HCT116 (cell line): ENCODE measurements around the gene PNPO.

ENCODE experiments used
- EGR1 ChIP-seq: IDR thresholded peaks from 2 replicates; pipeline ENCODE4 v1.6.1; 2012; ENCODE audit warnings: low read depth
- ELF1 ChIP-seq: IDR thresholded peaks from 2 replicates; pipeline ENCODE4 v1.6.1; 2012; ENCODE audit warnings: low read depth, borderline replicate concordance
- EZH2 ChIP-seq: fragments of 200-600 bp; sonication (generic); IDR thresholded peaks from 2 replicates; pipeline ENCODE4 v1.6.1; 2017; ENCODE audit warnings: antibody characterized with exemption, mixed run types
- FOSL1 ChIP-seq: IDR thresholded peaks from 2 replicates; pipeline ENCODE4 v1.6.1; 2012; ENCODE audit warnings: low read depth
- POLR2A ChIP-seq: IDR thresholded peaks from 2 replicates; pipeline ENCODE4 v1.7.0; 2011; ENCODE audit warnings: borderline replicate concordance; ENCODE audit not compliant: insufficient read depth, insufficient read length; ENCODE audit errors: extremely low read depth
- RAD21 ChIP-seq: IDR thresholded peaks from 2 replicates; pipeline ENCODE4 v1.6.1; 2012; ENCODE audit warnings: low read depth, mild to moderate bottlenecking
- SP1 ChIP-seq: IDR thresholded peaks from 2 replicates; pipeline ENCODE4 v1.6.1; 2012; ENCODE audit warnings: low read depth
- SRF ChIP-seq: IDR thresholded peaks from 2 replicates; pipeline ENCODE4 v1.6.1; 2012; ENCODE audit warnings: low read depth
- ZNF274 ChIP-seq: fragments of 200-500 bp; sonication (Bioruptor generic); IDR thresholded peaks from 2 replicates; pipeline ENCODE4 v1.6.1; 2014; ENCODE audit warnings: mild to moderate bottlenecking, low read depth, low read length, inconsistent platforms
- TF ChIP-seq, protein P1 (sequence below), 3 experiments: fragments of 200-600 bp in 1 of 3; sonication (generic) in 1 of 3; IDR thresholded peaks in 2 of 3; conservative IDR thresholded peaks in 1 of 3; 2 replicates each; pipeline ENCODE4 v1.5.1; 2012 to 2017; ENCODE audit warnings: low read depth in 2 of 3, low read length in 2 of 3, antibody characterized with exemption in 1 of 3, borderline replicate concordance in 1 of 3, control low read depth in 1 of 3, mild to moderate bottlenecking in 1 of 3, mixed read lengths in 1 of 3, mixed run types in 1 of 3, moderate library complexity in 1 of 3; ENCODE audit not compliant: insufficient read depth in 1 of 3
- TF ChIP-seq, protein P2 (sequence below): IDR thresholded peaks from 2 replicates; pipeline ENCODE4 v1.6.1; 2012; ENCODE audit warnings: low read depth
- TF ChIP-seq, protein P3 (sequence below): IDR thresholded peaks from 2 replicates; pipeline ENCODE4 v1.6.1; 2012
- TF ChIP-seq, protein P4 (sequence below): IDR thresholded peaks from 2 replicates; pipeline ENCODE4 v1.6.1; 2012

DNA sequence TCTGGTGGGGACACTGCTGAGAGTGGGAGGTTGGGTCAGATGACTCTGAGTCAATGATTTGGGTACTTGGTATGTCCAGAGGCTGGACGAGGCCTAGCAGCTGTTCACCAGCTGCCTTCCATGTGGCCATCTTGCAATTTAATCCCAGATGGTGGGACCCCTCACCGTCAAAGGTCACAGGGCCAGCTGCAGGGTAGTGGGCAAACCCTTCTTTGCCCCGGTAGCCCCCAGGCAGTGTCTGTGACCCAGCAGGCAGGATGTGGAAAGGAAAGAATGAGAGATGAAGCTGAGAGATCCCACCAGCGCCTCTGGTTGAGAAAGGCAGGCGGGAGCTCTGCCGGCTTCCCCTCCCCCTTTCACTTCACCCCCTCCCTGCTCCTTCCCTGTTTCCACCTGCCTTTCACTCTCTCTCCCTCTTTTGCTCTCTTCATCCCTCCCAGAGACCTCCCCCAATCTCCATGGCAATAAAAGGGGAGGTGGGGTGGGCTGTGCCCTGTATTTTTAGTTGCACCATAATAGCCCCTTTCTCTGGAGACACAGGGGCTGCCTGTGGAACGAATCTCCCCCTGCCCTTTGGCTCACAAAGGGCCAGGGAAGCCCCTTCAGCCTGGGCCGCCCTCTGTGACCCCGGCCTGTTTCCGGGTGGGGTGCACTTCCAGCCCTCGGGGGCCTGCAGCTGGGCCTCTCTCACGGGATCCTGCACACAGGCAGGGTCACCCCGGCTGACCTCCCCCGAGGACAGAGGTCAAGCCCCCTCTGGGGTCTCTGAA lies 49.8 kb downstream of the PNPO start:
- TF ChIP-seq, protein P1, sequence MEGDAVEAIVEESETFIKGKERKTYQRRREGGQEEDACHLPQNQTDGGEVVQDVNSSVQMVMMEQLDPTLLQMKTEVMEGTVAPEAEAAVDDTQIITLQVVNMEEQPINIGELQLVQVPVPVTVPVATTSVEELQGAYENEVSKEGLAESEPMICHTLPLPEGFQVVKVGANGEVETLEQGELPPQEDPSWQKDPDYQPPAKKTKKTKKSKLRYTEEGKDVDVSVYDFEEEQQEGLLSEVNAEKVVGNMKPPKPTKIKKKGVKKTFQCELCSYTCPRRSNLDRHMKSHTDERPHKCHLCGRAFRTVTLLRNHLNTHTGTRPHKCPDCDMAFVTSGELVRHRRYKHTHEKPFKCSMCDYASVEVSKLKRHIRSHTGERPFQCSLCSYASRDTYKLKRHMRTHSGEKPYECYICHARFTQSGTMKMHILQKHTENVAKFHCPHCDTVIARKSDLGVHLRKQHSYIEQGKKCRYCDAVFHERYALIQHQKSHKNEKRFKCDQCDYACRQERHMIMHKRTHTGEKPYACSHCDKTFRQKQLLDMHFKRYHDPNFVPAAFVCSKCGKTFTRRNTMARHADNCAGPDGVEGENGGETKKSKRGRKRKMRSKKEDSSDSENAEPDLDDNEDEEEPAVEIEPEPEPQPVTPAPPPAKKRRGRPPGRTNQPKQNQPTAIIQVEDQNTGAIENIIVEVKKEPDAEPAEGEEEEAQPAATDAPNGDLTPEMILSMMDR (IDR thresholded peaks at IDR 0.05 in 2 of 3, conservative IDR thresholded peaks at IDR 0.05 in 1 of 3; ENCODE audit: borderline replicate concordance in 1 of 3, insufficient read depth in 1 of 3, low read depth in 2 of 3, low read length in 2 of 3), result no peak
- TF ChIP-seq, protein P2, sequence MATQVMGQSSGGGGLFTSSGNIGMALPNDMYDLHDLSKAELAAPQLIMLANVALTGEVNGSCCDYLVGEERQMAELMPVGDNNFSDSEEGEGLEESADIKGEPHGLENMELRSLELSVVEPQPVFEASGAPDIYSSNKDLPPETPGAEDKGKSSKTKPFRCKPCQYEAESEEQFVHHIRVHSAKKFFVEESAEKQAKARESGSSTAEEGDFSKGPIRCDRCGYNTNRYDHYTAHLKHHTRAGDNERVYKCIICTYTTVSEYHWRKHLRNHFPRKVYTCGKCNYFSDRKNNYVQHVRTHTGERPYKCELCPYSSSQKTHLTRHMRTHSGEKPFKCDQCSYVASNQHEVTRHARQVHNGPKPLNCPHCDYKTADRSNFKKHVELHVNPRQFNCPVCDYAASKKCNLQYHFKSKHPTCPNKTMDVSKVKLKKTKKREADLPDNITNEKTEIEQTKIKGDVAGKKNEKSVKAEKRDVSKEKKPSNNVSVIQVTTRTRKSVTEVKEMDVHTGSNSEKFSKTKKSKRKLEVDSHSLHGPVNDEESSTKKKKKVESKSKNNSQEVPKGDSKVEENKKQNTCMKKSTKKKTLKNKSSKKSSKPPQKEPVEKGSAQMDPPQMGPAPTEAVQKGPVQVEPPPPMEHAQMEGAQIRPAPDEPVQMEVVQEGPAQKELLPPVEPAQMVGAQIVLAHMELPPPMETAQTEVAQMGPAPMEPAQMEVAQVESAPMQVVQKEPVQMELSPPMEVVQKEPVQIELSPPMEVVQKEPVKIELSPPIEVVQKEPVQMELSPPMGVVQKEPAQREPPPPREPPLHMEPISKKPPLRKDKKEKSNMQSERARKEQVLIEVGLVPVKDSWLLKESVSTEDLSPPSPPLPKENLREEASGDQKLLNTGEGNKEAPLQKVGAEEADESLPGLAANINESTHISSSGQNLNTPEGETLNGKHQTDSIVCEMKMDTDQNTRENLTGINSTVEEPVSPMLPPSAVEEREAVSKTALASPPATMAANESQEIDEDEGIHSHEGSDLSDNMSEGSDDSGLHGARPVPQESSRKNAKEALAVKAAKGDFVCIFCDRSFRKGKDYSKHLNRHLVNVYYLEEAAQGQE, result no peak
- TF ChIP-seq POLR2A (no peak), RAD21 (no peak), FOSL1 (no peak), EZH2 (no peak), SRF (no peak), ELF1 (no peak), ZNF274 (no peak), SP1 (no peak), EGR1 (no peak)
- TF ChIP-seq, protein P3, sequence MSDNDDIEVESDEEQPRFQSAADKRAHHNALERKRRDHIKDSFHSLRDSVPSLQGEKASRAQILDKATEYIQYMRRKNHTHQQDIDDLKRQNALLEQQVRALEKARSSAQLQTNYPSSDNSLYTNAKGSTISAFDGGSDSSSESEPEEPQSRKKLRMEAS, result no peak
- TF ChIP-seq, protein P4, sequence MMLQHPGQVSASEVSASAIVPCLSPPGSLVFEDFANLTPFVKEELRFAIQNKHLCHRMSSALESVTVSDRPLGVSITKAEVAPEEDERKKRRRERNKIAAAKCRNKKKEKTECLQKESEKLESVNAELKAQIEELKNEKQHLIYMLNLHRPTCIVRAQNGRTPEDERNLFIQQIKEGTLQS, result no peak
